ENCODE measurements around the gene MARCHF4.
"Not testable (repeated sequence)": the region's sequence is repeated elsewhere in the genome, so short reads cannot be mapped to it uniquely, and the experiment has no call there.

The MARCHF4 gene

DNA sequence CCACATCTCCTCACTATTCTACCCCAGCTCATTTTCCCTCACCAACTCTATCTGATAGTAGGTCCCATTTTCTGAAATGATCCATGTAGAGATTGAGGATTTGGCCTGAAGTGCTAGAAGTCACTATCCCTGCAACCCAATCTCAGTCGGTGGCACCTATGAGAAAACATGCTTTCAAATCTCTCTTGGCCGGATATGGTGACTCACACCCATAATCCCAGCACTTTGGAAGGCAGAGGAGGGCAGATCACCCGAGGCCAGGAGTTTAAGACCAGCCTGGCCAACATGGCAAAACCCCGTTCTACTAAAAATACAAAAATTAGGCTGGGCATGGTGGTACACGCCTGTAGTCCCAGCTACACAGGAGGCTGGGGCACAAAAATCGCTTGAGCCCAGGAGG lies 19.1 kb upstream of the MARCHF4 start:
- no peak for DNase-seq

DNA sequence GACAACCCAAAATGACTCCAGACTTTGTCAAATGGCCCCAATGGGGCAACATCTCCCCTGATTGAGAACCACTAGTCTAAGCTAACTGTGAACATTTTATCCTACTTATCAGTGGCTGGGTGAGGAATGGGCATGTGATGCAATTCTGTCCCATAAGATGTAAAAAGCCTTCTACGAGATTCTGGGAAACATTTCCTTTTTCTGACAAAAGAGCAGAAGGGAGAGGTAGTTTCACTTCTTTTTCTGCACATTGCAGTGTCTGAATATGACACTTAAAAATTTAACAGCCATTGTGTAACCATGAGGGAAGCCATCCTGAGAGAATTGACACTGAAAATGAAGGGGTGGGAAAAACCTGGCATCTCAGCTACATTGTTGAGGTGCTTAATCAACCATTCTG lies 17.3 kb upstream of the MARCHF4 start:
- DNase-seq, result no peak

DNA sequence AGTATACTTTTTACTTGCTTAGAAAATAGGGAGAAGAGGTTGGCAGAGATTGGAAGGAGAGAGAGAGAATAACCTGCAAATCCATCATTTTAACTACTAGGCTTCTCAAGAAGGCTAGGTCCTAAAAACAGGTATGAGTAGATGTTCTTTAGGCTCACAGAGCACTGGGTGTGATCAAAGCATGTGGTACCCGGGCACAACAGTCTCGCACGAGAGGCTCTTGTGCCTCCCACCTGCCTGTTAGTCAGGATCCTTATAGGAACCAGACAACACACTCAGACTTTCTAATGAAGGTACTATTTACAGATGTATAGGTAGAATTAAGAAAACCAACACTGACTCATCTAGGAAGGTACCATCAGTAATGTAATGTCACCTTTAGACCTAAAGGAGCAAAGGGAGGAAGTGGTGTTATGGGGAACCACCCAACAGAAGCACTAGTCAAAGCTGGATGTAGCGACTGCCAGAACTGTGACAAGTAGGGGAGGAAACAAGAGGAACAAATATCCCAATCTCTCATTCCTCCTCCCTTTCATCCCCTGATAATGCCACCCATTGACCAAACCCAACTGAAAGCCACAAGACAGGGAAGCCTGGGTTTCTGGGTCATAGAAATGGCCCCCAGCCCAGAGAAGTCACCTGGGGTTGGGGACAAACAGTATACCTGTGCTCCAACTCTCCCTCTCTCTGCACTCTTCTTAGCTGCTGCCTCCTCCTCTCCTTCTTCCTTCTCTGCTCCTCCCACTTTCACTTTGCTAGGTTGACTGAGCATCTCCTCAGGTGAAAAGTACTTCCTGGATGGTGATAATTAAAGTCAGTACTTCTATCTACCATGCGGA lies 16.0 kb upstream of the MARCHF4 start:
- DNase-seq, result peak; percentile 46

DNA sequence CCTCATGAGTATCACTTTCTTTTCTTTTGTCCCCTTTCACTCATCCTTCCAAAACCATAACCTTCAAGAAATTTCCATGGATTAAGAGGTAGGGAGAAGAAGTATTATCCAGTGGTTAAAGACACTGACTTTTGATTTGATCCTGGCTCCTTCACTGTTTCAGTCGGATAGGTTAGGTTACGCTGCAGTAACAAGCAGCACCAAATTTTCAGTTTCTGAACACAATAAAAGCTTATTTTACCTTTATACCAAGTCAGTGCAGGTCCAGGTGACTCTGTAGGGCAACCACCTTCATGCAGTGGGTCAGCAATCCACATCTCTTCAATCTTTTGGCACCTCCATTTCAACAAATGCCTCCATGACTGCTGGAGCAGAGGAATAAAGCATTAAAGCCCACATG lies 15.0 kb upstream of the MARCHF4 start:
- no peak for DNase-seq

DNA sequence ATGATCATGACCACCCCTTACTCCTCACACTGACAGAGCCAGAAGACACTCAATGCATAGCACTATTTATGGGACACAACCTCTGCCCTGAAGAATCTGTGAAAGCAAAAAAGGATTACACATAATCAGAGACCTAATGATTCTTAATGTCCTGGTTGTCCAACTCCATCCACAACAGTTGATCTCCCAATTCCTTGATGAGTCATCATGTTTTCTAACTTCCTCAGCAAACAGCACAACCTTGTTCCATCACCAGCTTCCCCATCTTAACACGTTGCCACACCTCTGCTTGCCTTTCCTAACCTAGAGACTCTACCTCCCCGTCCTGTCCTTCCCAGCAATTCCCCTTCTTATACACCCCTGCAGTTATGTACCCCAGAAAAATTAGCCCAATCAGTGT lies 13.2 kb upstream of the MARCHF4 start:
- DNase-seq, result no peak

DNA sequence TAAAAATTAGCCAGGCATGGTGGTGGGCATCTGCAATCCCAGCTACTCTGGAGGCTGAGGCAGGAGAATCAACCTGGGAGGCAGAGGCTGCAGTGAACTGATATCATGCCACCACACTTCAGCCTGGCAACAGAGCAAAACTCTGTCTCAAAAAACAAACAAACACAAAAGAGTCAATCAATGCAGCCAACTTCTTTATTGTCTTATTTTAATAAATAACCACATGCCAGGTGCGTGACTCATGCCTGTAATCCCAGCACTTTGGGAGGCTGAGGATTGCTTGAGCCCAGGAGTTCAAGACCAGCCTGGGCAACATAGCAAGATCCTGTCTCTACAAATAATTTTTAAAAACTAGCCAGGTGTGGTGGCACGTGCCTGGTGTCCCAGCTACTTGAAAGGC lies 12.1 kb upstream of the MARCHF4 start:
- DNase-seq, result not testable (repeated sequence)

DNA sequence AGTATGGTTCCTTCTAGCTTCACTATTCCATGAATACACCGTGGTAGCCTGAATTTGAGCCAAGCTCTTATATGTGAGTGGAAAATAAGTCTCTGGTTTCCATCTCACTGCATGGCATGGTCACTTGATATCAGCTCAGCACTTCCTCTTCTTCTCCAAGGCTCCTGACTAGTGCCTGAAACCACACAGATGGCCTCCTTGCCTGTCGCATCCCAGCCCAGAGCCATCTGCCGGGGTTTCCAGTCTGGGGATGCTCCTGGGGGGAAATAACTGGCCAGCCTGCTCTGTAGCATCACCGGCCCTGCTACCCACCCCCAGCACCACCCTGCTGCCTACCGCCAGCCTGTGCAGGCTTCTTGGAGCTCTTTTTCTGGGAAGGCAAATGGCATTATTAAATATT lies 7.7 kb upstream of the MARCHF4 start:
- DNase-seq, result no peak

DNA sequence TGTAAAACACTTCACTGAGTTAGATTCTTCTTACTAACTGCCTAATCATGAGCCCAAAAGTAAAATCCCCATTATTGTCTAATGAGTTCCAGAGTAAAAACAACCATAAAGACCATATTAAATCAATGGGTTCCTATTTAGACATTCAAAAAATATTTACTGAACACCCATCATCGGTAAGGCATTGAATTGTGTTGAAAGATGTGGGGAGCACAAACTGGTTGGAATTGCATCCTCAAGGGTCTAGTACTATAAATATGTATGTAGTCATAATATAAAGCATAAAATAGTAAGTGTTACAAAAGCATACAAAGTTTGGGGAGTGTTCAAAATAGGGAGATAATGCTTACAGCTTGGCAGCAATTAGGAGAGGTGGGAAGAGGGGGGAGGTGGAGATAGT lies 3.0 kb upstream of the MARCHF4 start:
- no peak for DNase-seq

DNA sequence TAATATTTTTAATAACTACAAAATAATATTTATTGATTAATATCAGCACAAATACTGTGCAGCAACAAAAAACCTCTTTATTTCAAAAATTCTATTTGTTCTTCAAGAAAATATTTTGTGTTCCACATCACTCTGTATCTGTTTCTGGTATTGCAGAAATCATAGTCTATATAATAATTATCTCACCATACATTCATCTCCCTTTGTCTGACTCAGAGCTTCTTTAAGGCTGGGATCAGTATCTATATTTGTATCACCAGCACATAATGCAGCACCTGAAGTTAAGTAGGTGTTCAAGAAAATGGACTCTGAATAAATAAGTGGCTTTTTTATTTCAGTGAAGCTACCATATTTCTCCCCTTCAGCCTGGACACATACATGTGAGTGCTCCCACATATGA lies 1.6 kb upstream of the MARCHF4 start:
- no peak for DNase-seq

DNA sequence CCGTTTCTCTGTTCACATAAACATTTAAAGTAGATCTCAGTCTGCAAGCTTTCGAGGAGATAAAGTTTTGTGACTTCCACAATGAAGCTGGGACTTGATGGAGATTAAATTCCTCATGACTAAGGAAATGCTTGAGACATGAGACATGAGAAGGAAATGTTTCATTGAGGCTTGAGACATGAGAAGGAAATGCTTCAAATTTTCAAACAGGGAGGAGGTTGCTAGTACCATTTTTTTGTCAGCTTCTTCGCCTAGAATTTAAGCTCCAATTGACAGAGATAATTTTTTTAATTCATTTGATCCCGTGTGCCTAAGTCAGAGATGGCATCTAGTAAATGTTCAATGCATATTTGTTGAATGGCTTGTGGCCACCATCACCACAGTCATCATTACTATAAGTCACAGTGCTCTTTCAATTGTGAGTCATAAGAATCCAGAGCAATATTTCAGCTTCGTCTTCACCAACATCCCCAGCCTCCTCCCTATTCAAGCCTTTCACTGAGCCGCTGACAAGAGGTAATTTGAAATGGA lies 543 bp upstream of the MARCHF4 start:
- no peak for DNase-seq

DNA sequence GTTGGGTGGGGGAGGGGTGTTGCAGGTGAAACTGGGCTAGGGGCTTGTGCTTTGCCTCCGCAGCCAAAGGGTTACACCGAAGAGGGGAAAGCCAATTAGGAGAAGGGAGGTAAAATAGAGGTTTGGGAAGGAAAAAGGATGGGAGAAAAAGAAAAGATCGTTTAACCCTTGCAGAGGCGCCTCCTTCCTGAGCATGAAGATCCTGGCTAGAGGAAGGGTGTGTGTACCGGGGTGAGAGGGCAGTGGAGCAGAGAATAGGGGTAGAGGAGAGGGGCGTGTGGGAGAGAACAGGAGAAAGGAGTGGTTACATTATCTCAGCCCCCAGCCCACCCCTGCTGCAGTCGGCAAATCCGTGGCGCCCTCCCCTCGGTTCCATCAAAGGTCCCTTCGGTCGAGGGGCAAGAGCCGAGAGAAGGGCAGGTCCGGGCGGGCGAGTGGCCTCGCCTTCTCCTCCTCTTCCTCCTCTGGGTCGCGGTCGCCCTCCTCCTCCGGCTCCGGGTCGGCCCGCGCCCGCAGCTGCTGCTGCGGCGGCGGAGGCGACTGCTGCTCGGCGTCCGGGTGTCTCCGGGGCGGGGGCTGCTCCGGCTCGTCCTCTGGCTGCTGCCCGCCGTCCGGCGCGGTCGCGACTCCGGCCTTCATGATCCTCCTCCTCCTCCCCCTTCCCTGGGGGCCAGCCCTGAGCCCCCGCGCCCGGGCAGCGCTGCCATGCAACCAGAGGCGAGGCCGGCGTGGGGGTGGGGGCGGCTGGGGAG lies 1.1 kb downstream of the MARCHF4 start:
- DNase-seq, result no peak

DNA sequence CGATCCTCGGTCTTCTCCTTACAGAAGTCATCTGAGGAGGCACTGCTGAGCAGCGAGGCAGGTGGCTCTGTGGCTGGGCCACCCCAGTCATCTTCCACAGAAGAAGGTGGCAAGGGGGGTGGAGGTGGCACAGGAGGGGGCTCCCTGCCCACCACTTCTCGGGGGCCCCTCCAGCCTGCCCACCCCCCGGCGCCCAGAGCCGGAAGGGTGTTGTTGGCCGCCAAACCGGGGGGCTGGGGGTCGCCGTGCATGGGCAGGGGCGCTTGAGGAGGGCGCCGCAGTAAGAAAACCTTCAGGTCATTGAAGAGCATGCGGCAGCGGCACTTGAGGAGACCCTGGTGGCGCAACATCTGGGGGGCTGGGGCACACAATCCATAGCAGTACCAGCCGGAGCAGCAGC lies 2.5 kb downstream of the MARCHF4 start:
- DNase-seq, result no peak

DNA sequence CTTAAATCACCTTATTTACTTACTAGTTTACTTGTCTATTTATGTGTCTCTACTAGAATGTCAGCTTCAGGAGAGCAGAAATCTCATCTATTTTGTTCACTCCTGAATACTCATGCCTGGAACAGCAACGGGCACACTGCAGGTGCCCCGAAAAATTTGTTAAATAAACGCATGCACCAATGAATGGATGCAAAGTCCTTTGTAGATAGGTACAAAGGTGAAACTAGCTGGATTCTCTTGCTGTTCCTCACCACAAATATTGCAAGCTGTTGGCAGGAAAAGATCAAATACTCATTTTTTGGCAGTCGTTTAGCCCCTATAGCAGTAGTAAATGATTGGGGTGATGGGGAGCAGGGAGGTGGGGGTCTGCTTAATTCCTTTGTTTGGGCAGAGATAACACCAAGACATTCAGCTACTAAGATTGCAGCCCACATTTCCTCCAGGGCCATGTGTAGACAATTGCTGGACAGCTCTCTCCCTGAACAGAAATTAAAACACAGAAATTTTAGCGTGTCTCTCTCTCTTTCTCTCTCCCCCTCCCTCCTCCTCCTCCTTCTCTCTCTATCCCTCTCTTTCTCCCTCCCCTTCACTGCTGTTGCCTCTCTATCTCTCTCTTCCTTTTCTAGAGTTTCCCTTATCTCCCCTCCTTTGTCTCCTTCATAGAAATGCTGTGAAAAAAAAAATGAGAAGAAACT lies 5.4 kb downstream of the MARCHF4 start:
- DNase-seq, result no peak

DNA sequence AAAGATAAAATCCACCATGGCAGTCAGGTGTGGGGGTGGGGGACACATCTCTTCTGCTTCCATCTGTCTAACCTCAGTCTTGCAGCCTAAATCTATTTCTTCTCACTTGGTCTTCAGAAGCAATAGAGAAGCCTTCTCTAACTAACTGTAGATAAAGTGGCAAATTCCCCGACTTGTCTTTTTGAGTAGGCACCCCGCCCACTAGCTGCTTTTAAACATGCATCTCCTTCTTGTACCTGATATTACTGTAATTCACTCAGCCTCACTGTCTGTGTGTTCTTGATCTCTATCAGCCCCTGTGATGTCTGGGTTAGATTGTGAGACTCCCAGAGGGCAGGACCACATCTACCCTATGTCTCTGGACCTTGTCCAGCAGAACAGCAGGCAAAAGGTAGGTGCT lies 6.8 kb downstream of the MARCHF4 start:
- DNase-seq, result no peak

DNA sequence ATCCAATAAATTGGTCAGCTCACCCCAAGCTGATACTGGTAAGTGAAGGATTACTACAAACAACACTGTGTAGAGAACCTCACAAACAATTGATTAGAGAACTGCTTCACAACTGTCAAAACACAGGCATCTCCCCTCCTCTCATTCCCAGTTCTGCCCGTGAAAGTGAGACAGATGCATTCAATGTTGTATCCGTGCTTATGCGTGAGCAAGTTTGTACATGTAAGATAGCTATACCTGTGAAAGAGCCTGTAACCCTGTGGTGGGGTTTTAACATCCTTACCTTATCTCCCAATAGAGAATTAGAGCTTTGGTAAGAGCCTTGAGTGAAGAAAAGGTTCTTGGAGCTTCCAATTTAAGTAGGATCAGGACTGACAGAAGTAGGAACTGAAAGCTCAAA lies 9.1 kb downstream of the MARCHF4 start:
- DNase-seq, result no peak

DNA sequence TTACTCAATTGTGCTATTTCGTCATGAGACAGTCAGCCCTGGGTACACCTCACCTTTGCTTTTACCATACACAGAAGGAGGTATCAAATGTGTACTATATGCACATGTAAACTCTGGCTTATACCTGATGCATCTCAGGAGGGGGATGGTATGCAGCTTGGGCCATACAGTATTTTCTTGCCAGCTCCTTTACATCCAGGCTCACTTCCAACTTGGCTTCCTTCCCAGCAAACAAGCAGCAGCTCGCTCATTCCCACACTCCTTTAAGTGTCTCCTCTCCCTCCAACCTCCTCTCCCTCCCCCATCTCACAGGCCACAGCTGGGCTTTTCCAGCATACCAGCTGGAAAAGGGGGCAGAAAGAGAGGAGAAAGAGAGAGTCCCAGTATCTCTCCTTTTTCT lies 9.6 kb downstream of the MARCHF4 start:
- DNase-seq, result no peak

DNA sequence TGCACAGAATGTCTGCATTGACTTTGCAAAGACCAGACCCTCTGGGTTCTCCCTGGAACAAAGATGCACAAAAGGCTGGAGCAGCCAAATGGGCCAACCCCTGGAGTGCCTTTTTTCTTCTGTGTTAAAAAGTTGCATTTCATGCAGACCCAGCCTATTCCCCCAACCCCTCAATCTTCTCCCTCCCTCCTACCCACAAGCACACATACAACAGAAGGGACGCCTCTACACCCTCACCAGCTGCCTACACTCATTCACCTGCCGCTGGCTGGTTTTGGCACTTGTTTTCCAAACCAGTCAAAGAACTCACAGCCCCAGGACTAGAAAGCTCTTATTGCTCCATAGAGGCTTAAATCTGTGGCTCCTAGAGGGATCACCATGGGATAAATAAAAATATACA lies 16.6 kb downstream of the MARCHF4 start:
- no peak for DNase-seq

DNA sequence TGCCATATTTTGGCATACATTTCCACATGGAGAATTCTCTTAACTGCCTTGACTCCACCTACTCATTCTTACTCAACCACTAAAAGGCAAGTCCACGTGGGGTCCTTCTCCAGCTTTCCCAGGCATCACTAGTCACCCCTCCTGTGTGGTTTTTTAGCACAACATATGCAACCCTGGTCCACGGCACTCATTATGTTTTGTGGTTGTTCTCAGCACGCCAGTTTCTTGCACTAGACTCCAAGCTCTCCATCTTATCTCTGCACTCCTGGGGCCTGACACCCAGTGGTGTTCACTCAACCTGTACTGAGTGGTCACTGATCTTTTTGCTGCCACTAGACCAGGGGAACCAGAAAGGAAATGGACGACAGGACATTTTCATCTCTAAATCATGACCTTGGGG lies 18.0 kb downstream of the MARCHF4 start:
- DNase-seq, result no peak

DNA sequence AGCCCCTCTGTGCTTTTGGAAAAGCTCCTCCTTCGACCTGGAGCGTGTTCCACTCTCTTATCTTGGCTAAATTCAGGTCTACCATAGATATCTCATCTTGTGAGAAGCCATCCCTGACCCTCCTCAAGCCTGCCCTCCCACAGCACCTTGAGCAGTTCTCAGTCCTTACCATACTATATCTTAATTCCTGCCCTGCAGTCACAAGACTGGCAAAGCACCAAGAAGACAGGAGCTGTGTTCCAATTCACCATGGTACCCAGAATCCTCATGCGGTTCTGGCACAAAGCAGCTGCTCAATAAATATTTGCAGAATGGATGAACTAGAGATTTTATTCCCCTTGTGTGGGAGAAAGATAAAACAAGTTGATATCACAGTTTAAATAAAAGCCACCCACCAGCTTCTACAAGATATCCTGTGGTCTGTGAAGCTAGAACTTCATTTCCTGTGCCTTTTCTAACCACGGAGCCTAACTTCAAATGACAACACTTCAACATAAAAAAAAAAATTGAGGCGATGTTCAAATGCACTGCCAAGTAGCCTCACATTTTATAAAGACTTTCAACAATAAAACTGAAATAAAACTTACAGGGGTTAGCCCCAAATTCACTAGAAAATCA lies 19.5 kb downstream of the MARCHF4 start:
- peak; percentile 64 for DNase-seq

DNA sequence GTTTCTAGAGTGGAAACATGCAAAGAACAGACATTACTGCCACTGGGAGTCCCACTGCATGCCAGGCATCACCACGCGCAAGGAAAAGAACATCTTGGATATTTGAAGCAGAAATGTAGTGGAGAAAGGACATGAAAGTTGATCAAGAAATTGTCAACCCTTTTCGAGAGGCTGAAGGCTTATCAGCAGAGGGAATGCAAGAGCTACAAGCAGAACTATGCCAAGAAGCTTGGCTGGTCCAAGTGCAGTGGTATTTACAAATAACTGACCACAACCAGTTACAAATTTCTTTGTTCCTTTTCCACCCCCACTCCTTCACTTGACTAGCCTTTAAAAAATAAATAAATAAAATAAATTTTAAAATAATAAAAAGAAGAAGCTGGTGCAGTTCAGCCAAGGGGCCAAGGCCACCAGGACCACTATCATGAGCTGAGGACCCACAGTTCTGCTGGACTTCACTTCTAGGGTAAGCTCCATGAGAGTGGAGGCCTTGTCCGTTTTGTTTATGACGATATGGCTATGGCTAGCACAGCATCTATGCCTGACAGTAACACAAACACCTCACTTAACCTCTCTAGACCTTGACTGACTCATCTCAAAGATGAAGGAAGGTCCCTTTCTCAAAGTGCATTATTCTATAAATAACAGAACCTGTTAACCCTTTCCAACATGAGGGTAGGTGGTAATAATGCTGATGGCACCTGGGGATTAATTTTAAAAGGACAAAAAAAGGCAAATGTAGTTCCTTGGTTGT lies 20.9 kb downstream of the MARCHF4 start:
- no peak for DNase-seq

DNA sequence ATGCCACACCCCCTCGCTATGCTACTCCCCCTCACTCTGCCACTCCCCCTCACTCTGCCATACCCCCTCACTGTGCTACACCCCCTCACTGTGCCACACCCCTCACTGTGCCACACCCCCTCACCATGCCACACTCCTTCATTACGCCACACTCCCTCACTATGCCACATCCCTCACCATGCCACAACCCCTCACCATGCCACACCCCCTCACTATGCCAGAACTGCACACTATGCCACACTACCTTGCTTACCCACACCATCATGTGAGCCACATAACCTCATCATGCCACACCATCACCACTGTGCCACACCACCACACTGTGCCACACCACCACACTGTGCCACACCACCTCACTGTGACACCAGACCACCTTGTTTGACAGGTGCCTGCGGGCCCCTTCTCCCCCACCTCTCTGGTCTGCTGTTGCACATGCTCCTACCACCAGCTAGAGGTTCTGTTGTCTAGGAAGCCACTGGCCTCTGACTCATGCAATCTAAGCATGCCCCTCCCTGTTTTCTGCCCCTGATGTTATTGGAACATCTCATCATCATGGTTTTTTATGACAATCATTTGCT lies 22.0 kb downstream of the MARCHF4 start:
- peak; percentile 45 for DNase-seq

DNA sequence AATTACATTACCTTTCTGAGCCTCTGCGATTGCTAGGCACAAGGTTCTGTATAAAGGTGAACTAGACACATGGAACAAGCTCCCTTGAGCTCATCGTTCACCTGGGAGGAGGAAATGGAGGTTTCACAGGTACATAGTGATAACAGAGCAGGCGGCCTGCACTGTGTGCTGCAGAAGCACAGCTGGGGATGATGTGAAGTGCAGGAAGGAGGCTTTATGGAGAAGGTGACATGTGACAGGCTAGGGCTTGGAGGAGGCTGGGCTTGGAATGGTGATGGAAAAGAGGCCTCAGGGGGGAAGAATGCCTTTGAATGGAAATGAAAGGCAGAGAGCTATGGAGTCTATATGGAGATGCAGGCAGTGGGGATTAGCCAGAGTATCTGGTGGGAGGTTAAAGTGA lies 22.9 kb downstream of the MARCHF4 start:
- DNase-seq, result no peak
